B cell (primary cell): ENCODE data around the gene UBR3.

Experiments
- CTCF ChIP-seq: fragments of 200-600 bp; IDR thresholded peaks from one replicate; pipeline ENCODE4 v1.8.0; 2022; ENCODE audit warnings: antibody characterized with exemption, mild to moderate bottlenecking
- EZH2 ChIP-seq: IDR thresholded peaks from 2 replicates; pipeline ENCODE4 v1.6.1; 2012; ENCODE audit warnings: borderline replicate concordance, low read depth, mild to moderate bottlenecking, moderate library complexity, low read length; ENCODE audit not compliant: insufficient read depth, poor library complexity, severe bottlenecking

DNA sequence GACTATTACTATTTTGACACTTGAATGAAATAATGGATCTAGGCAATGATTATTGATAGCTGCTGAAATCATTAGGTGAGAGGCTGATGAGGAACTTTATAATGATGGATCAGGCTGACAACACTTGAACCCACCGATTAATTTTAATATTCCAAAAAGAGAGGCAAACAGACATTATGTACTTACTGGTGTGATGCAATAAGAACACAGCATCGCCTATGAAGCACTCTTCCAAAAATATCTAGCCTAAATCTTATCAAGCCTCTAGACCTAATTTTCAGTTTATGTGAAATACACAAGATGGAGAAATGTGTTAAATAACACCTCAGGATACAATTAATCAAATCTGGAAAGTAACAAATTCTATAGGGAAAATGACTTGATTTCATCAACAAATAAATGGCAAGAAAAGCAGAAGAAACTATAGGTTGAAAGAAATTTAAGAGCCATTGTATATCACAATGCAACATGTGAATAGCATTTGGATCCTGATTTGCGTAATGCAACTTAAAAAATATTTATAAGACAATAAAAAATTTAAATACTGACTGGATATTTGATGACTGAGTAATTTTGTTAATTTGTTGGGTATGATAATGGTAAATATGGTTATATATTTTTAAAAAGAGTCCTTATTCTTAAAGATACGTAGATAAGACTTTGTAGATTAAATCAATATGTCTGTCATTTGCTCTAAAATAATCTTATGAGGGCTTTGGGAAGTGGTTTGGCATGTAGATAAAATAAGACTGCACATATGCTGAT lies 45.8 kb upstream of the UBR3 start:
- TF ChIP-seq EZH2 = no peak
- TF ChIP-seq CTCF = no peak
